GM18508 (cell line): ENCODE data around the gene HOXA1.

Experiments used
- ATAC-seq: cut with Tn5 transposase; IDR thresholded peaks from one replicate; pipeline ENCODE4 v1.9.1; 2021; ENCODE audit warnings: moderate number of reproducible peaks; ENCODE audit not compliant: insufficient read depth, unreplicated experiment

Gene HOXA1

GRCh38 chr7:27095897-27096767 is at the start of gene HOXA1:
Gene HOXA1, minus strand, starts transcription at chr7:27096000. Its CDS starts 88 bp downstream, at chr7:27095912.
- peak; percentile 56 for ATAC-seq

DNA sequence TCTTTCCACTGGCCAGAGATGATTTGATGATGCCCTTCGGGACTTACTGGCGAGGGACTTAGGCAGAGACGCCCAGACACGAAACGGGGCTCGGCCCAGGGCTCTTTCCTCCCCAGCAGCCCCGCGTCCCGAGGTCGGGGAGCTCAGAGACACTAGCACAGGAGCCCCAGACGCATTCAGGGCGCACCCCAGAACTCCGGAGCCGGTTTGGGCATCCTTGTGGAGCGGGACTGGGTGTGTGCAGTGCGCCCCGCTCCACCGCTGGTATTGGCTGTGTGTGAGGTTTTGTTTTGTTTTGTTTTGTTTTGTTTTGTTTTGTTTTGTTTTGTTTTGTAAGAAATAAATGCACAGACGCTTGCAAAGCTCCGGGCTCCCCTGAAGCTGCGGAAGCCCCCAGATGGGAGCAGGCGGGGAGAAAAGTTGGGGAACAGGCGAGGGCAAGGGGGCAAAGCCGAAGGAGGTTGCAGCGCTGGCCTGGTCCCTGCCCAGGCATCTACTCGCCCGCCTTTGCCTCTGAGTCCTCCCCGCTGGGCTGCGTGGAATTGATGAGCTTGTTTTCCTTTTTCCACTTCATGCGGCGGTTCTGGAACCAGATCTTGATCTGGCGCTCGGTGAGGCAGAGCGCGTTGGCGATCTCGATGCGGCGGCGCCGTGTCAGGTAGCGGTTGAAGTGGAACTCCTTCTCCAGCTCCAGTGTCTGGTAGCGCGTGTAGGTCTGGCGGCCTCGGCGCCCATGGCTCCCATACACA is 49.5 kb upstream of the HOXA1 start:
- ATAC-seq = no peak

DNA sequence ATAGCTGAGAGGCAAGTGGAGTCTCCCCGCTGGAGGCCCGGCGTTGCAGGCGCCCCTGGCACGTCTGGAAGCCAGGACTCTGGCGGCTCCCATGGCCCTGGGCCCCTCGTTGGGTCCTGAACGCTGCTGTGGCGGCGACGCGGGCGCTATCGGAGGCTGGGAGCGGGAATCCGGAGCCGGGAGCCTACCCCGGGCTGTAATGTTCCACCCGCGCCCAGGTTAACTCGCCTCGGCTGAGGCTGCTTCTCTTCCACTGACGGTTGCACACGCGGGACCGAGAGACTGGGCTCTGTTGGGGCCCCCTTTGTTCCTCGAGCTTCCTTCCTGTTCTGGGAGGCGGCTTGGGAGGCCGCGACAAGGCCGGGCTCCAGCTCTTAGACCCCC is 49.0 kb upstream of the HOXA1 start:
- no peak for ATAC-seq

DNA sequence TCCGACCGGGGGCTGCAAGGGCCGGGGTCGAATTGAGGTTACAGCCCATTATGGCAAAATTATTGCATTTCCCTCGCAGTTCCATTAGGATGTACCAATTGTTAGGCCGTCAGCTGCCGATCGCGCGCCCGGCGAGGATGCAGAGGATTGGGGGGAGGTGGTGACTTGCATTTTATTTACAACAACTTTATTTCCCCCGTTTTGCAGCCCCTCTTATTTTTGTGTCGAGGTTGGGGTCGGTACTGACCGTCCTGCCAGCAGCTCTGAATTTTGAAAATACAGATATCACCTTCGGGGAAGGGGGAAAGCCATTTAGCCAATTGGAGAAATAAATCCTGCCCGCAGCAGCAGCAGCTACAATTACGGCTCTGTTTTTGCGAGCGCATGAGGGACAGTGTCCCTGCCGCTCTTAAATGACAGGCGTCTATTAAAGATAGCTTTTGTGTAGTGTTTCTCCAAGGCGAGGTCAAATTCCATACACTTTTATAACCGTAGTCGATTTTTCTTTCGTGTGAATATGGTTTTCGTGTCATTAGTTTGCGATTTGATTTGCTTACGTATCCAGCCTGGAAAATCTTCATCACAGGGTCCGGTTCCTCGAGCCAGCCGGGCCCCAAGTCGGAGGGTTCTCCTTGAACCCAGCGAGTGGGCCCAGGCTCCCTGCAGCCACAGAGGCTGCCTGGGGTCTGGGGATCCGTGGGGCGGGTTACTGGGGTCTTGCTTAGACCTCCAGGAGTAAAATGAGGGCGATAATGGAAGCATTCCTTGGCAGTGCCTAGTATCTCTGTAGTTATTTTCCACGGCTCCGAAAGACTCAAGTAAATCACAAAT is 48.4 kb upstream of the HOXA1 start:
- no peak for ATAC-seq

DNA sequence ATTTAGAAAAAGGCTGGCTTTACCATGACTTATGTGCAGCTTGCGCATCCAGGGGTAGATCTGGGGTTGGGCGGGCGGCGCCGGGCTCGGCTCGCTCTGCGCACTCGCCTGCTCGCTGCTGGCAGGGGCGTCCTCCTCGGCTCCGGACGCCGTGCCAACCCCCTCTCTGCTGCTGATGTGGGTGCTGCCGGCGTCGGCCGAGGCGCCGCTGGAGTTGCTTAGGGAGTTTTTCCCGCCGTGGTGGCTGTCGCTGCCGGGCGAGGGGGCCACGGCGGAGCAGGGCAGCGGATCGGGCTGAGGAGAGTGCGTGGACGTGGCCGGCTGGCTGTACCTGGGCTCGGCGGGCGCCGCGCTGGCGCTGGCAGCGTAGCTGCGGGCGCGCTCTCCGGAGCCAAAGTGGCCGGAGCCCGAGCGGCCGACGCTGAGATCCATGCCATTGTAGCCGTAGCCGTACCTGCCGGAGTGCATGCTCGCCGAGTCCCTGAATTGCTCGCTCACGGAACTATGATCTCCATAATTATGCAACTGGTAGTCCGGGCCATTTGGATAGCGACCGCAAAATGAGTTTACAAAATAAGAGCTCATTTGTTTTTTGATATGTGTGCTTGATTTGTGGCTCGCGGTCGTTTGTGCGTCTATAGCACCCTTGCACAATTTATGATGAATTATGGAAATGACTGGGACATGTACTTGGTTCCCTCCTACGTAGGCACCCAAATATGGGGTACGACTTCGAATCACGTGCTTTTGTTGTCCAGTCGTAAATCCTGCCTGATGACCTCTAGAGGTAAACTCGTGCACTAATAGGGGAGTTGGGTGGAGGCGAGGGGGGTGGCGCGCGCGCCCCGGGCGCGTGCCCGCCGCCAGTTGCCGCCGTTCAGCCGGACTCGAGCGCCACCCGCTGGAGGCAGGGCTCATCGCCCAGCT is 47.5 kb upstream of the HOXA1 start, which contains the start of gene HOXA5:
Gene HOXA5, minus strand, starts transcription at position 659 of the 927 bp plus-strand sequence. Its CDS starts 74 bp downstream, at position 585.
- no peak for ATAC-seq

DNA sequence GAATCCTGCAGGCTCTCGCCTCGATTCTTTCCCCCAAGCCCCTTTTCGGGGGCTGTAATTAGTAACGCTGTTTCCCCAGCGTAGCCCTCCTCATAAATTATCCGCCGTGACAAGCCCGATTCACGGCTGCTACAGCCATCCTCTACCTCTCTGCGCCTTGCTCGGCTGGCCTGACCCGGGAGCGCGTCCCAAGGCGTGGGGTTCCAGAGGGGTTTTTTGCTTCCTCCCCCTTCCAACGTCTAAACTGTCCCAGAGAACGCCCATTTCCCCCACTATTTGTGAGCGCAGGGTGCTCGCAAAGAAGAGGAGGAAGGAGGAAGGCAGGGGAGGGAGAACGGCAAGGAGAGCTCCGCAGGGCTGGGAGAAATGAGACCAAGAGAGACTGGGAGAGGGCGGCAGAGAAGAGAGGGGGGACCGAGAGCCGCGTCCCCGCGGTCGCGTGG is 46.8 kb upstream of the HOXA1 start:
- no peak for ATAC-seq

GRCh38 chr7:27141923-27142579 is 46.3 kb upstream of the HOXA1 start:
- ATAC-seq = no peak

- no peak for ATAC-seq
Observed at GRCh38 chr7:27141137-27141922, 45.5 kb upstream of the HOXA1 start.

- no peak for ATAC-seq
Observed at GRCh38 chr7:27140126-27140857, 44.5 kb upstream of the HOXA1 start.

DNA sequence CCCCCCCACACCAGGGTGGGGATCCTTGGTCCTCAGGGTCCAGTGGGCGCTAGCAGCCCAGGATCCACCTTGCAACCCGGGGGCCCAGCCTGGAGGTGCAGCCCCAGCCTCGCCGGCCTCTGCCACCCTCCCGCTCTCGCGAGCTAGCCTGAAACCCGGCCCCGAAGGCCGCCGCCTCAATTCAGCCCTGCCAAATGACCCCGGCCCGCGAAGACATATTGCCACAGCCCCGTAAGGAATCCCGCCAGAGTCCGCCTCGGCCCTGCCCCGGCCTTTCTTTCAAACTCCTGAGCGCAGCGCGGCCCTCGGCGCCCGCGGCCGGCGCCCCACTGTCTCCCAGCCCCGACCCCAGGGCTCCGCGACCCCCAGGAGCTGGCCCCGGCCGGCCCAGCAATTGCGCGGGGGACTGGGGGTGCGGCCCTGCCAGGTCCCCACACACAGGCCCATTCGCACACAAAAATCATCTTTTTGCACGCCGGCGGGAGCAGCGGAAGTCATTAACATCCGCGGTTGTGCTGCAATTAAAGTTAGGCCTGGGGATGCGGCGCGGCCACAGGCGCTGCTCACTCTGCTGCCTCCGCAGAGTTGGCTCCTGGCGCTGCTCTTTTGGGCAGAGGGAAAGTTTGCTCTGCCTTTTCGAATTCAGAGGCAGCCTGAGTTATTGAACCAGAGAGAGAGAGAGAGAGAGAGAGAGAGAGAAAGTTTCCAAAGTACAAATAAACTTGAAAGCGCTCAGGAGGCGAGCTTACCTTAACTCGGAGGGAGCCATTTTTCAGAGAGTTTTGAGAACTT is 43.7 kb upstream of the HOXA1 start:
- no peak for ATAC-seq

DNA sequence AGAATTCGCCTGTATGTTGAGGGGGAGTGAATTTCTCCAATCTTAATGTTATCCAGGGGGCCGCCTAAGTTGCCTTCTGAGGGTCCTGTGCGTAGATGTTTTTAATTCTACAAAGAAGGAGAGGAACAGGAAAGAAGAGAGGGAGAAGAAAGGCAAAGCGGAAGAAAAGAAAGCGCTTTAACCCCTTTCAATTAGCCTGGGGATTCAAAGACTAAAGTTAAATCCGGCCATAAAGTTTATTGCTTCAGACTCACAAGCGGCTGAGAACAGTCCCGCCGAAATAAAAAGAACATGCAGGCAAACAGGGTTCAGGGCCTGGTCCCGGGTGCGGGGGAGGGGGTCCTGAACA is 43.2 kb upstream of the HOXA1 start:
- ATAC-seq = no peak

GRCh38 chr7:27138472-27138871 is 42.7 kb upstream of the HOXA1 start:
- ATAC-seq = no peak

- ATAC-seq = no peak
Observed at GRCh38 chr7:27137640-27138315, 42.0 kb upstream of the HOXA1 start.

DNA sequence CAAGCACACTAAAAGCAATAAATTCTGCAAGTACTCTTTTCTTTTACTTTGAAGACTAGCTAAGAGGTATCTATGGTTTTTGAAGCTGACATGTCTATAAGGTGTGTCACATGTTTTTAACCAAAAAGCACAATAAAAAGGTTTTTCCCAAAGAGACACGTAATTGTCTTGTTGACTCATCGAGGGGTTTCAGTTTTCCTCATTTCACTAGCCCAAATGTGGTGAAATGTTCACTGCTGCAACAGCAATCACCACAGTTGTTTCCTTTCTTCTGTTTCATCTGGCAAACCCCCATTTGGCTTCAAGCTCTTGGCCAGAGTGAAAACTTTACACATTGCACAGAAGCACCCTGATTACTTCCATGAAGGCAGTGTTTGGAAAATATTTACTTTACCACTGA is 38.6 kb upstream of the HOXA1 start:
- no peak for ATAC-seq

DNA sequence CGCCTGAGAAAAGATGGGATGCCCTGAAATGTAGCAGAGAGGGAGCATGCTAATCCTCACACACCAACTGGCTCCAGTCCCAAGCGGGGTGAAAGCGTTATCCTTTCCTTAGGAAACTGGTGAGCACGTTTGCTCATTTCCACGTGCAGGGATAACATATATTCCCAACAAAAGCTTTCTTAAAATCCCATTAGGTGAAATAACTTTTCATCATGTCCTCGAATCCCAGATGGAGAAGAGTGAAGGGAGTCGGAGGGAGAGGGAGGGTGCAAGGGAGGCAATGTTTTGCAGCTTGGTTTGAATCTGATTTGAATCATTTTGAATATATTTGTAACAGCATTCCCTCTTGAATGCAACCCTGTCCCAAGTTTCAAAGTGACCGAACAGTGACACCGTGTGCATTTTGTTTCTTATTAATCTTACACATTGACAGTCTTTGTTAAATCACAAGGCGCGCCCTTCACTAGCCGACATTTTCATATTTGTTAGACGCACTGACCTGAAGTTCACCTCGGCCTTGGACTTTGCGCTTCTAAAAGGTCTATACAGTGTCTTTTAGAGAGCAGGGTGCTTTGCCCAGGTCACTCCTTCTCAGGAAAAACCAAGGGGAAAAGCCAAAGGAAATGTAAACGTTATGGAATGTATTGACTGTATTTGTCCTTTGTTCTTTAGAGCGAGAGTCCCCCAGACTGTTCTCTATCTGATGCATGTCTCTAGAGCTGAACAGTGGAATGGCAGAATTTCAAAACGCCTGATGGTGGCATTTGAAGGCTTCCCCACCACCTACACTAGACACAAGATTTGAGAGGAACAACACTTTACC is 37.8 kb upstream of the HOXA1 start:
- no peak for ATAC-seq
